Measurements from ENCODE around the gene WDR12. TPM values are rescaled to one million over a fixed set of nuclear protein-coding genes. Genes with fewer than 3 reads are reported as not detected.

The WDR12 gene
- total RNA-seq, 2 experiments from 2014 or later, result 6.2 to 7.7 TPM

DNA sequence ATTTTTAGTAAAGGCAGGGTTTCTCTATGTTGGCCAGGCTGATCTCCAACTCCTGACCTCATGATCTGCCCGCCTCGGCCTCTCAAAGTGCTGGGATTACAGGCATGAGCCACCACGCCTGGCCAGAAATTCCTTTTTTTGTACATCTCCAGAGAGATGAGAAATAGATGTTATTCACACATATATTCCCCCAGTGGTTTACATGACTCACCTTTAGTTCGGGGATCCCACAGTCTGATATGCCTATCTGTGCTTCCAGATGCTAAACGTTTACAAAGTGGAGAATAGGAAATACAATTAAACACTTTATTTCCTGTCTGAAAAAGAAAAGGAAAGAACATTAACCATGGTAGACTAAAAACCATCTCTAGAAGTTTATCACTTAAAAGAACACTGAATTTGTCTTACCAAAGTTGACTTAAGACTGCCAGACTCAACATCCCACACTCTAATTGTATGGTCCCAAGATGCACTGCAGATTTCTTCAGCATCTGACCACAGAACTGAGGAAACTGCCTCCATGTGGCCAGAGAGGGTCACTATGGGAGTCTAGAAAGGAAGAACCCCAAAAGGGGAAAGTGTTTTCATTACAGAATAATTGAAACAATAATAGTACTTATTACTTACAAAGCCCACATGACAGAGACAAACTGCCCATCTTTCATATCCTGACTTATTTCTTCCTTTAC lies 27.3 kb downstream of the WDR12 start:
- intact Hi-C loops (cut with DNase I, micrococcal nuclease), result no loop called here
- CTCF ChIA-PET, result no interaction called here
- Mint-ChIP-seq H3K4me3 (no peak overlapping the region), H3K9me3 (no peaks in the 10 kb centered on the region), H3K36me3 (ENCODE audit: low read depth) (peaks cover 45% of the 10 kb centered on the region), H3K27ac (no peak overlapping the region), H3K27me3 (no peaks in the 10 kb centered on the region), H3K4me1 (ENCODE audit: low read depth) (no peaks in the 10 kb centered on the region)
- no peak for DNase-seq
- peaks cover 42% of the 10 kb centered on the region for H3K36me3 ChIP-seq (ENCODE audit: insufficient read depth, low read length)
- POLR2A ChIA-PET, result interaction anchor here (0.7 kb wide), 1 partner anchor 249 kb away, joined by 3 read pairs; the partner anchor contains the start of gene FAM117B
- no peak for ATAC-seq (ENCODE audit: poor library complexity)
- H3K4me1 ChIP-seq (ENCODE audit: insufficient read depth, low read length), result no peaks in the 10 kb centered on the region
- no peaks in the 10 kb centered on the region for H3K27me3 ChIP-seq (ENCODE audit: control insufficient read depth in 1 of 2, insufficient read depth in 2 of 2, low read length in 2 of 2)
- TF ChIP-seq, protein P1, sequence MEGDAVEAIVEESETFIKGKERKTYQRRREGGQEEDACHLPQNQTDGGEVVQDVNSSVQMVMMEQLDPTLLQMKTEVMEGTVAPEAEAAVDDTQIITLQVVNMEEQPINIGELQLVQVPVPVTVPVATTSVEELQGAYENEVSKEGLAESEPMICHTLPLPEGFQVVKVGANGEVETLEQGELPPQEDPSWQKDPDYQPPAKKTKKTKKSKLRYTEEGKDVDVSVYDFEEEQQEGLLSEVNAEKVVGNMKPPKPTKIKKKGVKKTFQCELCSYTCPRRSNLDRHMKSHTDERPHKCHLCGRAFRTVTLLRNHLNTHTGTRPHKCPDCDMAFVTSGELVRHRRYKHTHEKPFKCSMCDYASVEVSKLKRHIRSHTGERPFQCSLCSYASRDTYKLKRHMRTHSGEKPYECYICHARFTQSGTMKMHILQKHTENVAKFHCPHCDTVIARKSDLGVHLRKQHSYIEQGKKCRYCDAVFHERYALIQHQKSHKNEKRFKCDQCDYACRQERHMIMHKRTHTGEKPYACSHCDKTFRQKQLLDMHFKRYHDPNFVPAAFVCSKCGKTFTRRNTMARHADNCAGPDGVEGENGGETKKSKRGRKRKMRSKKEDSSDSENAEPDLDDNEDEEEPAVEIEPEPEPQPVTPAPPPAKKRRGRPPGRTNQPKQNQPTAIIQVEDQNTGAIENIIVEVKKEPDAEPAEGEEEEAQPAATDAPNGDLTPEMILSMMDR (IDR thresholded peaks at IDR 0.05), result no peak
- H3K27ac ChIP-seq (ENCODE audit: low read depth in 1 of 2, low read length in 2 of 2), result no peak overlapping the region
- H3K9me3 ChIP-seq (ENCODE audit: control insufficient read depth in 1 of 2, insufficient read depth in 1 of 2, low read length in 2 of 2), result no peaks in the 10 kb centered on the region
- no peak overlapping the region for H3K4me3 ChIP-seq (ENCODE audit: low read length)

DNA sequence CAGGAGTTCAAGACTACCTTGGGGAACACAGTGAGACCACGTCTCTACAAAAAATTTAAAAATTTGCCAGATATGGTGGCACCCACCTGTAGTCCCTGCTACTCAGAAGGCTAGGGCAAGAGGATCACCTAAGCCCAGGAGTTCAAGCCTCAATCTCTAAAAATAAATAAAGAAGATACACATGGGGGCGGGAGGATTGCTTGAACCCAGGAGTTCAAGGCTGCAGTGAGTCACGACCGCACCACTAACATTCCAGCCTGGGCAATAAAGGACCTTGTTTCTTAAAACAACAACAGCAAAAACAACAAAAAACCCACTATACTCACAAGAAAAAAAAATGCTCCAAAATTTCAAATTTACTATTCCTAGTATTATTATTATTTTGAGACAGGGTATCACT lies 29.9 kb downstream of the WDR12 start:
- no peak overlapping the region for H3K4me3 ChIP-seq (ENCODE audit: low read length)
- Mint-ChIP-seq H3K4me3 (no peak overlapping the region), H3K27me3 (no peaks in the 10 kb centered on the region), H3K9me3 (no peaks in the 10 kb centered on the region), H3K4me1 (ENCODE audit: low read depth) (no peaks in the 10 kb centered on the region), H3K36me3 (ENCODE audit: low read depth) (peaks cover 38% of the 10 kb centered on the region), H3K27ac (no peak overlapping the region)
- intact Hi-C loops (cut with DNase I, micrococcal nuclease), result no loop called here
- TF ChIP-seq, protein P1 (IDR thresholded peaks at IDR 0.05), result no peak
- DNase-seq (no peak), ATAC-seq (ENCODE audit: poor library complexity) (no peak)
- no peaks in the 10 kb centered on the region for H3K4me1 ChIP-seq (ENCODE audit: insufficient read depth, low read length)
- no peaks in the 10 kb centered on the region for H3K27me3 ChIP-seq (ENCODE audit: control insufficient read depth in 1 of 2, insufficient read depth in 2 of 2, low read length in 2 of 2)
- ChIA-PET POLR2A (no interaction called here), CTCF (no interaction called here)
- no peak overlapping the region for H3K27ac ChIP-seq (ENCODE audit: low read depth in 1 of 2, low read length in 2 of 2)
- H3K9me3 ChIP-seq (ENCODE audit: control insufficient read depth in 1 of 2, insufficient read depth in 1 of 2, low read length in 2 of 2), result no peaks in the 10 kb centered on the region
- peaks cover 39% of the 10 kb centered on the region for H3K36me3 ChIP-seq (ENCODE audit: insufficient read depth, low read length)

DNA sequence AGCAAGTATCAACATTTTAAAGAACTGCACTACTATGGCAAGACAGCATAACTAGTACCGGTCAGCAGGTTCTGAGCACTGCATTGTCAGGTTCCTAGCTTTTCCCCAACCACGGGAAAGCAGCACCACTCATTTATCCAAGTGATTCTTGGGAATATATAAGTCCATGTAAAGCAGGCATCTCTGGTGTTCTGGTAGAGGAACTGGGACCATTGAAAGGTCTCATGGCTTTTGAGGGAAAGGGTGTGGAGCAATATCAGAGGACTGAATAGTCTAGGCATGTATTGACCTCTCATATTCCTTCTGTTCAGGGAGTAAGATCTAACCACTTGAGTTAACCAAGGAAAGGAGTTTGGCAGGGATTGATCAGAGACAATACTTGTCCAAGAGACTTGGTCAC lies 33.8 kb downstream of the WDR12 start:
- no peaks in the 10 kb centered on the region for H3K9me3 ChIP-seq (ENCODE audit: control insufficient read depth in 1 of 2, insufficient read depth in 1 of 2, low read length in 2 of 2)
- intact Hi-C loops (cut with DNase I, micrococcal nuclease), result no loop called here
- peaks cover 13% of the 10 kb centered on the region for H3K36me3 ChIP-seq (ENCODE audit: insufficient read depth, low read length)
- Mint-ChIP-seq H3K4me3 (no peak overlapping the region), H3K27me3 (no peaks in the 10 kb centered on the region), H3K4me1 (ENCODE audit: low read depth) (no peaks in the 10 kb centered on the region), H3K36me3 (ENCODE audit: low read depth) (peaks cover 5% of the 10 kb centered on the region), H3K9me3 (no peaks in the 10 kb centered on the region), H3K27ac (no peak overlapping the region)
- no peak overlapping the region for H3K27ac ChIP-seq (ENCODE audit: low read depth in 1 of 2, low read length in 2 of 2)
- no peak overlapping the region for H3K4me3 ChIP-seq (ENCODE audit: low read length)
- no peaks in the 10 kb centered on the region for H3K4me1 ChIP-seq (ENCODE audit: insufficient read depth, low read length)
- DNase-seq (no peak), ATAC-seq (ENCODE audit: poor library complexity) (no peak)
- H3K27me3 ChIP-seq (ENCODE audit: control insufficient read depth in 1 of 2, insufficient read depth in 2 of 2, low read length in 2 of 2), result no peaks in the 10 kb centered on the region
- ChIA-PET CTCF (no interaction called here), POLR2A (no interaction called here)
- TF ChIP-seq, protein P1 (IDR thresholded peaks at IDR 0.05), result no peak
